ENCODE measurements around the gene RBX1. TPM values are rescaled to one million over a fixed set of nuclear protein-coding genes. Genes with fewer than 3 reads are reported as not detected.
A peak's percentile ranks its signal among the peaks of the same experiment; 100 is the strongest.

Gene RBX1
- total and polyA plus RNA-seq, 12 donors: 58.0 to 123 (median 62.0) TPM

GRCh38 chr22:41022470-41023298 is 71.5 kb downstream of the RBX1 start:
- H3K27ac ChIP-seq: peak overlapping the region; percentile 66 to 100 (median 98)
- peaks cover 3 to 18% (median 15%) of the 10 kb centered on the region in 9 donors for H3K4me1 ChIP-seq
- WGBS, 2 donors: 4 to 5% methylated on average over 46 of the region's 46 CpGs
- intact Hi-C loops (cut with DNase I): loop anchor here in 7 of 10 donors (1.0 to 10.0 kb wide), 8 partner anchors 68 to 71 kb away; partner anchors contain the start of genes RBX1 (in 5 of the 7) and EP300 (in 3 of the 7)
- H3K9me3 ChIP-seq: no peaks in the 10 kb centered on the region
- no peaks in the 10 kb centered on the region for H3K27me3 ChIP-seq
- TF ChIP-seq CTCF (IDR thresholded peaks at IDR 0.05): peak in 2 of 9 donors; percentile 3 to 16
- peak; percentile 94 to 97 (median 95) for ATAC-seq
- peak overlapping the region; percentile 66 to 91 (median 74) for H3K4me3 ChIP-seq
- DNase-seq: peak; percentile 91 to 94
- H3K36me3 ChIP-seq: no peaks in the 10 kb centered on the region

Other genes with a start within 250 kb of the RBX1 start
- gene SLC25A17, start 132.0 kb upstream of the RBX1 start, total RNA-seq: 1 to 10 TPM; 2.5 to 5.6 (median 4.0) TPM
- 1 to 10 TPM; 7.2 to 8.6 TPM for gene SLC25A17, start 132.0 kb upstream of the RBX1 start, polyA plus RNA-seq
- 100 to 1,000 TPM; 170 to 238 (median 215) TPM for gene ST13, start 94.7 kb upstream of the RBX1 start, total RNA-seq
- 100 to 1,000 TPM in 1 of 2 donors, 10 to 100 TPM in 1; 35.0 to 126 TPM for gene ST13, start 94.7 kb upstream of the RBX1 start, polyA plus RNA-seq
- gene XPNPEP3, start 94.2 kb upstream of the RBX1 start, total RNA-seq: 10 to 100 TPM; 20.0 to 31.7 (median 26.3) TPM
- gene XPNPEP3, start 94.2 kb upstream of the RBX1 start, polyA plus RNA-seq: 1 to 10 TPM; 3.7 to 5.6 TPM
- gene DNAJB7, start 89.3 kb upstream of the RBX1 start, total RNA-seq: not detected
- gene DNAJB7, start 89.3 kb upstream of the RBX1 start, polyA plus RNA-seq: not detected
- 10 to 100 TPM; 23.4 to 41.7 (median 36.4) TPM for gene EP300, start 141.2 kb downstream of the RBX1 start, total RNA-seq
- 10 to 100 TPM in 1 of 2 donors, 1 to 10 TPM in 1; 5.8 to 13.9 TPM for gene EP300, start 141.2 kb downstream of the RBX1 start, polyA plus RNA-seq

Measured in heart right ventricle (tissue), 16 donors.